WTC11 (cell line): Measurements from ENCODE around the gene RBMS2. TPM values are rescaled to one million over a fixed set of nuclear protein-coding genes. Genes with fewer than 3 reads are reported as not detected.

Experiments used
- ATAC-seq: fragments of 200-7000 bp; cut with Tn5 transposase; 2 replicates; pipeline ENCODE4 v1.10.0; 2021; ENCODE audit warnings: mild to moderate bottlenecking, moderate library complexity
- Bru-seq: library from RNA; stranded (reverse); fragments of 400-500 nt; gene quantifications from one replicate; lab custom pipeline; 2021; lab: Mats Ljungman, UMichigan
- CTCF ChIA-PET: fragments of 300-600 bp; sonication (Branson Sonifier 250); formaldehyde crosslinking; loops from one replicate; lab custom pipeline; 2021; ENCODE audit warnings: antibody characterized with exemption; lab: Charles Lee
- POLR2A ChIA-PET: fragments of 350-600 bp; sonication (Branson Sonifier 250); formaldehyde crosslinking; loops from one replicate; lab custom pipeline; 2021; ENCODE audit warnings: antibody characterized with exemption; lab: Charles Lee
- DNase-seq: peaks from one replicate; pipeline ENCODE4 v3.0.0; 2021; ENCODE audit warnings: low spot score
- H3K27ac Mint-ChIP-seq: 2 replicates; pipeline ENCODE4 v1.8.0; 2021; ENCODE audit warnings: mixed read lengths
- H3K27me3 Mint-ChIP-seq: 2 replicates; pipeline ENCODE4 v1.8.0; 2021; ENCODE audit warnings: low read depth, mild to moderate bottlenecking, moderate library complexity, mixed read lengths
- H3K36me3 Mint-ChIP-seq: 2 replicates; pipeline ENCODE4 v1.8.0; 2021; ENCODE audit warnings: mixed read lengths
- H3K4me1 Mint-ChIP-seq: 2 replicates; pipeline ENCODE4 v1.8.0; 2022; ENCODE audit warnings: mixed read lengths
- H3K4me3 Mint-ChIP-seq: 2 replicates; pipeline ENCODE4 v1.8.0; 2021; ENCODE audit warnings: mild to moderate bottlenecking, moderate library complexity, mixed read lengths
- H3K9me3 Mint-ChIP-seq: 2 replicates; pipeline ENCODE4 v1.8.0; 2021; ENCODE audit warnings: mixed read lengths
- ATF1 ChIP-seq: sonication (generic); formaldehyde crosslinking; IDR thresholded peaks from 2 replicates; pipeline ENCODE4 v1.8.1; 2023; ENCODE audit warnings: mild to moderate bottlenecking, moderate library complexity, missing genetic modification reagents
- CREB1 ChIP-seq: sonication (generic); formaldehyde crosslinking; IDR thresholded peaks from 2 replicates; pipeline ENCODE4 v1.8.0; 2023; ENCODE audit warnings: mild to moderate bottlenecking, missing genetic modification reagents
- ELF4 ChIP-seq: sonication (generic); formaldehyde crosslinking; IDR thresholded peaks from 2 replicates; pipeline ENCODE4 v1.8.1; 2022; ENCODE audit warnings: low read depth, mild to moderate bottlenecking, moderate library complexity, missing genetic modification reagents
- ESRRA ChIP-seq: sonication (generic); formaldehyde crosslinking; IDR thresholded peaks from 2 replicates; pipeline ENCODE4 v1.8.1; 2022; ENCODE audit warnings: mild to moderate bottlenecking, missing genetic modification reagents, borderline replicate concordance
- FOXK1 ChIP-seq: sonication (generic); formaldehyde crosslinking; IDR thresholded peaks from 2 replicates; pipeline ENCODE4 v1.8.0; 2022; ENCODE audit warnings: mild to moderate bottlenecking, moderate library complexity, missing genetic modification reagents
- FOXP1 ChIP-seq: sonication (generic); formaldehyde crosslinking; IDR thresholded peaks from 2 replicates; pipeline ENCODE4 v1.8.0; 2022; ENCODE audit warnings: missing genetic modification reagents, mild to moderate bottlenecking, moderate library complexity, borderline replicate concordance
- GRHL2 ChIP-seq: fragments of 250-450 bp; sonication (Bioruptor Pico); IDR thresholded peaks from 2 replicates; pipeline ENCODE4 v1.8.0; 2022; ENCODE audit warnings: mild to moderate bottlenecking, moderate library complexity; ENCODE audit not compliant: insufficient replicate concordance, severe bottlenecking
- NFATC4 ChIP-seq: fragments of 250-450 bp; sonication (Bioruptor Pico); IDR thresholded peaks from 2 replicates; pipeline ENCODE4 v1.9.0; 2021; ENCODE audit warnings: mild to moderate bottlenecking
- SOX15 ChIP-seq: fragments of 250-450 bp; sonication (Bioruptor Pico); IDR thresholded peaks from 2 replicates; pipeline ENCODE4 v1.9.0; 2021; ENCODE audit warnings: mild to moderate bottlenecking
- TEAD4 ChIP-seq: sonication (generic); formaldehyde crosslinking; IDR thresholded peaks from 2 replicates; pipeline ENCODE4 v1.8.0; 2022; ENCODE audit warnings: mild to moderate bottlenecking, missing genetic modification reagents
- ZNF219 ChIP-seq: sonication (generic); formaldehyde crosslinking; IDR thresholded peaks from 2 replicates; pipeline ENCODE4 v1.8.0; 2023; ENCODE audit warnings: missing genetic modification reagents, mild to moderate bottlenecking, borderline replicate concordance
- ZNF232 ChIP-seq: sonication (generic); formaldehyde crosslinking; IDR thresholded peaks from 2 replicates; pipeline ENCODE4 v1.8.0; 2022; ENCODE audit warnings: mild to moderate bottlenecking, missing genetic modification reagents
- ZNF263 ChIP-seq: sonication (generic); formaldehyde crosslinking; IDR thresholded peaks from 2 replicates; pipeline ENCODE4 v1.8.1; 2022; ENCODE audit warnings: low read depth, mild to moderate bottlenecking, moderate library complexity, missing genetic modification reagents
- long read RNA-seq, 3 experiments: library from RNA in 1 of 3; library from capped mRNA in 1 of 3; library from polyadenylated mRNA in 1 of 3; unstranded in 2 of 3; stranded (forward) in 1 of 3; transcript quantifications; one replicate each; pipeline ENCODE4 v2.0.0, GENCODE V29; 2021
- total RNA-seq: library from RNA; stranded (reverse); gene quantifications from 3 replicates; pipeline ENCODE4 v1.2.3, GENCODE V29; 2021
- TF ChIP-seq, protein P1 (sequence below): sonication (generic); formaldehyde crosslinking; IDR thresholded peaks from 2 replicates; pipeline ENCODE4 v1.8.1; 2023; ENCODE audit warnings: mild to moderate bottlenecking, missing genetic modification reagents, moderate library complexity
- TF ChIP-seq, protein P2 (sequence below): fragments of 250-450 bp; sonication (Bioruptor Pico); IDR thresholded peaks from 2 replicates; pipeline ENCODE4 v1.9.0; 2021; ENCODE audit warnings: mild to moderate bottlenecking, borderline replicate concordance
- TF ChIP-seq, protein P3 (sequence below): sonication (generic); formaldehyde crosslinking; IDR thresholded peaks from 2 replicates; pipeline ENCODE4 v1.8.0; 2023; ENCODE audit warnings: missing genetic modification reagents
- TF ChIP-seq, protein P4 (sequence below): sonication (generic); formaldehyde crosslinking; IDR thresholded peaks from 2 replicates; pipeline ENCODE4 v1.8.1; 2023; ENCODE audit warnings: mild to moderate bottlenecking, missing genetic modification reagents, moderate library complexity
- TF ChIP-seq, protein P5 (sequence below): fragments of 250-450 bp; sonication (Bioruptor Pico); IDR thresholded peaks from 2 replicates; pipeline ENCODE4 v1.8.0; 2021; ENCODE audit warnings: mild to moderate bottlenecking
- TF ChIP-seq, protein P6 (sequence below): fragments of 250-450 bp; sonication (Bioruptor Pico); IDR thresholded peaks from 2 replicates; pipeline ENCODE4 v1.9.0; 2021; ENCODE audit warnings: mild to moderate bottlenecking
- TF ChIP-seq, protein P7 (sequence below): sonication (generic); formaldehyde crosslinking; IDR thresholded peaks from 2 replicates; pipeline ENCODE4 v1.8.1; 2022; ENCODE audit warnings: low read depth, mild to moderate bottlenecking, moderate library complexity, missing genetic modification reagents, borderline replicate concordance

RBMS2 gene, protein sequence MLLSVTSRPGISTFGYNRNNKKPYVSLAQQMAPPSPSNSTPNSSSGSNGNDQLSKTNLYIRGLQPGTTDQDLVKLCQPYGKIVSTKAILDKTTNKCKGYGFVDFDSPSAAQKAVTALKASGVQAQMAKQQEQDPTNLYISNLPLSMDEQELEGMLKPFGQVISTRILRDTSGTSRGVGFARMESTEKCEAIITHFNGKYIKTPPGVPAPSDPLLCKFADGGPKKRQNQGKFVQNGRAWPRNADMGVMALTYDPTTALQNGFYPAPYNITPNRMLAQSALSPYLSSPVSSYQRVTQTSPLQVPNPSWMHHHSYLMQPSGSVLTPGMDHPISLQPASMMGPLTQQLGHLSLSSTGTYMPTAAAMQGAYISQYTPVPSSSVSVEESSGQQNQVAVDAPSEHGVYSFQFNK
- total RNA-seq (11.8 to 16.7 TPM (median 16.1 TPM) in 3 replicates), Bru-seq, nascent RNA (percentile 56 among the genes with signal in this experiment)
- long read RNA-seq, experiment 1, full-length matches to known transcripts = 3 of 23 reads
- long read RNA-seq, experiment 1, partial matches to known transcripts = 2 of 23 reads
- long read RNA-seq, experiment 1, other reads (novel, unspliced or antisense) = 18 of 23 reads
- long read RNA-seq, experiment 2, full-length matches to known transcripts = 2 of 19 reads
- long read RNA-seq, experiment 2, partial matches to known transcripts = 5 of 19 reads
- long read RNA-seq, experiment 2, other reads (novel, unspliced or antisense) = 12 of 19 reads
- long read RNA-seq, experiment 3, full-length matches to known transcripts = 4 of 6 reads
- long read RNA-seq, experiment 3, partial matches to known transcripts = 0 of 6 reads
- long read RNA-seq, experiment 3, other reads (novel, unspliced or antisense) = 2 of 6 reads

DNA sequence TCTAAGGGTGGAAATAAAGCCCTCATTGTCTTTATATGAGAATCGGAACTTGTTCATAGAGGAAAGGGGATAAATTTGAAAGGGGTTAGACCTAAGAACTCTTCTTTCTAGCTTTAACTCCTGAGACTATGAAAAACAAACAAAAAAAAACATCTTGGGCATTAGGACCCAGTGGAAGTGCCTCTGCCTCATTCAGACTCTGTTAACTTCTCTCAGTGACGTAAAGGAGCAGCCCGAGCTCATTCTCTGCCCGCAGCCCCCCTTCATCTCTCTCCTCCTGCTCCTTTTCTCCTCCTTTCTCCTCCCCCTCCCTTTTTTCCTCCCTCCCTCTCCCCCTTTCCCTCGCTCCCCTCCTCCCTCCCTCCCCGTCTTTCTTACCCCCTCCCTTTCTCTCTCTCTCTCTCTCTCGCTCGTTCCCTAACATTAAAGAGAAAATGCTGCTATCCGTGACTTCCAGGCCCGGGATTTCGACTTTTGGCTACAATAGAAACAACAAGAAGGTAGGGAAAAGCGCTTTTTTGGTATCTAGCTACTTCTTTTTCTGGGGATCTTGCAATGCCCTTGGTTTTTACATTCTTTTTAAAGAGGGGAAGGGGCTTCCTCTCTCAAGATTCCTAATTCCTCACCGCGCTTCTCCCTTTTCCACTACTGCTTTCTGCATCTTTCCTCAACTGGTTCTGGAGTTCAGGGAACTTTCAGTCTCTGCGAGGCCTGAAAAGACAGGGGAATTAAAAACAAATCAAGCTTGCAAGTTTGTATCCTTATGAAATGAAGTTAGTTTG is at the start of gene RBMS2:
TSS of gene RBMS2 (plus strand) at position 231 of the 782 bp plus-strand sequence. CDS start at position 435, 204 bp downstream.
- peak; percentile 95 for ATAC-seq
- H3K4me1 Mint-ChIP-seq = peaks cover 37% of the 10 kb centered on the region
- POLR2A ChIA-PET = interaction anchor here (0.5 to 2.3 kb wide), 11 partner anchors 16 to 1121 kb away, joined by 3 to 8 read pairs (median 4); partner anchors contain the start of gene RNF41
- H3K27ac Mint-ChIP-seq = peak within 1 kb of the TSS; percentile 88
- TF ChIP-seq ZNF232 (no peak), ELF4 (CRISPR knock-in tag) (no peak), CREB1 (CRISPR knock-in tag) (no peak), ESRRA (CRISPR knock-in tag) (no peak), FOXP1 (CRISPR knock-in tag) (no peak), FOXK1 (CRISPR knock-in tag) (no peak), SOX15 (CRISPR knock-in tag) (no peak), TEAD4 (no peak), ZNF263 (CRISPR knock-in tag) (no peak), ATF1 (CRISPR knock-in tag) (no peak), ZNF219 (CRISPR knock-in tag) (no peak)
- TF ChIP-seq, protein P1, sequence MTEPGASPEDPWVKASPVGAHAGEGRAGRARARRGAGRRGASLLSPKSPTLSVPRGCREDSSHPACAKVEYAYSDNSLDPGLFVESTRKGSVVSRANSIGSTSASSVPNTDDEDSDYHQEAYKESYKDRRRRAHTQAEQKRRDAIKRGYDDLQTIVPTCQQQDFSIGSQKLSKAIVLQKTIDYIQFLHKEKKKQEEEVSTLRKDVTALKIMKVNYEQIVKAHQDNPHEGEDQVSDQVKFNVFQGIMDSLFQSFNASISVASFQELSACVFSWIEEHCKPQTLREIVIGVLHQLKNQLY (CRISPR knock-in tag) = no peak
- TF ChIP-seq, protein P2, sequence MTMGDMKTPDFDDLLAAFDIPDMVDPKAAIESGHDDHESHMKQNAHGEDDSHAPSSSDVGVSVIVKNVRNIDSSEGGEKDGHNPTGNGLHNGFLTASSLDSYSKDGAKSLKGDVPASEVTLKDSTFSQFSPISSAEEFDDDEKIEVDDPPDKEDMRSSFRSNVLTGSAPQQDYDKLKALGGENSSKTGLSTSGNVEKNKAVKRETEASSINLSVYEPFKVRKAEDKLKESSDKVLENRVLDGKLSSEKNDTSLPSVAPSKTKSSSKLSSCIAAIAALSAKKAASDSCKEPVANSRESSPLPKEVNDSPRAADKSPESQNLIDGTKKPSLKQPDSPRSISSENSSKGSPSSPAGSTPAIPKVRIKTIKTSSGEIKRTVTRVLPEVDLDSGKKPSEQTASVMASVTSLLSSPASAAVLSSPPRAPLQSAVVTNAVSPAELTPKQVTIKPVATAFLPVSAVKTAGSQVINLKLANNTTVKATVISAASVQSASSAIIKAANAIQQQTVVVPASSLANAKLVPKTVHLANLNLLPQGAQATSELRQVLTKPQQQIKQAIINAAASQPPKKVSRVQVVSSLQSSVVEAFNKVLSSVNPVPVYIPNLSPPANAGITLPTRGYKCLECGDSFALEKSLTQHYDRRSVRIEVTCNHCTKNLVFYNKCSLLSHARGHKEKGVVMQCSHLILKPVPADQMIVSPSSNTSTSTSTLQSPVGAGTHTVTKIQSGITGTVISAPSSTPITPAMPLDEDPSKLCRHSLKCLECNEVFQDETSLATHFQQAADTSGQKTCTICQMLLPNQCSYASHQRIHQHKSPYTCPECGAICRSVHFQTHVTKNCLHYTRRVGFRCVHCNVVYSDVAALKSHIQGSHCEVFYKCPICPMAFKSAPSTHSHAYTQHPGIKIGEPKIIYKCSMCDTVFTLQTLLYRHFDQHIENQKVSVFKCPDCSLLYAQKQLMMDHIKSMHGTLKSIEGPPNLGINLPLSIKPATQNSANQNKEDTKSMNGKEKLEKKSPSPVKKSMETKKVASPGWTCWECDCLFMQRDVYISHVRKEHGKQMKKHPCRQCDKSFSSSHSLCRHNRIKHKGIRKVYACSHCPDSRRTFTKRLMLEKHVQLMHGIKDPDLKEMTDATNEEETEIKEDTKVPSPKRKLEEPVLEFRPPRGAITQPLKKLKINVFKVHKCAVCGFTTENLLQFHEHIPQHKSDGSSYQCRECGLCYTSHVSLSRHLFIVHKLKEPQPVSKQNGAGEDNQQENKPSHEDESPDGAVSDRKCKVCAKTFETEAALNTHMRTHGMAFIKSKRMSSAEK = no peak
- DNase-seq = peak; percentile 79
- no peaks in the 10 kb centered on the region for H3K36me3 Mint-ChIP-seq
- CTCF ChIA-PET = interaction anchor here (0.6 to 1.7 kb wide), 17 partner anchors 8 to 174 kb away, joined by 3 to 18 read pairs (median 4); partner anchors contain the start of gene GLS2
- H3K27me3 Mint-ChIP-seq = no peaks in the 10 kb centered on the region
- no peaks in the 10 kb centered on the region for H3K9me3 Mint-ChIP-seq
- H3K4me3 Mint-ChIP-seq = peak within 1 kb of the TSS; percentile 87

DNA sequence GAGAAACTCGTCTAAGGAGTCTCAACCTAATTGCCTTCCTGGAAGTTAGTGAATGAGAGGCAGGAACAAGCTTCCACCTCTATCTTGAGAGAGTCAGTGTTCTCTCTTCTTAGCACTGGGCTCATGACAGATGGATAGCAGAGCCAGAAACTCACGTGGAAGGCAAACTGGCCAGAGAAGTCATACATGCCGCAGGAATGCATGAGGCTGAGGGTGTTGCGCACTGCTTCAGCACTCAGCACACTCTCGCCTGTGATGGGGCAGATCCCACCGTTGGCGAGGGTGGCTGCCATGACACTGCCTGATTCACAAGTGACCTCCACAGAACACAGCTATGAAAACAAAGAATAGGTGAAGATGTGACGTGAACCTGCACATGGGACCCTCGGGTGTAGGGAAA is 47.2 kb upstream of the RBMS2 start:
- Mint-ChIP-seq H3K27ac (no peak overlapping the region; the same call in 1 of the 2 replicates), H3K9me3 (no peaks in the 10 kb centered on the region), H3K27me3 (no peaks in the 10 kb centered on the region), H3K4me3 (no peak overlapping the region), H3K4me1 (peaks cover 4% of the 10 kb centered on the region; the same call in 1 of the 2 replicates), H3K36me3 (peaks cover 13% of the 10 kb centered on the region)
- DNase-seq (no peak), ATAC-seq (no peak)
- ChIA-PET POLR2A (interaction anchor here (0.6 kb wide), 1 partner anchor 241 kb away, joined by 5 read pairs; no protein-coding TSS in a partner anchor), CTCF (no interaction called here)
- no peak for TF ChIP-seq GRHL2 (CRISPR knock-in tag)
- TF ChIP-seq, protein P3, sequence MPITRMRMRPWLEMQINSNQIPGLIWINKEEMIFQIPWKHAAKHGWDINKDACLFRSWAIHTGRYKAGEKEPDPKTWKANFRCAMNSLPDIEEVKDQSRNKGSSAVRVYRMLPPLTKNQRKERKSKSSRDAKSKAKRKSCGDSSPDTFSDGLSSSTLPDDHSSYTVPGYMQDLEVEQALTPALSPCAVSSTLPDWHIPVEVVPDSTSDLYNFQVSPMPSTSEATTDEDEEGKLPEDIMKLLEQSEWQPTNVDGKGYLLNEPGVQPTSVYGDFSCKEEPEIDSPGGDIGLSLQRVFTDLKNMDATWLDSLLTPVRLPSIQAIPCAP (CRISPR knock-in tag) = no peak
- TF ChIP-seq NFATC4 (CRISPR knock-in tag) = no peak
- TF ChIP-seq, protein P4, sequence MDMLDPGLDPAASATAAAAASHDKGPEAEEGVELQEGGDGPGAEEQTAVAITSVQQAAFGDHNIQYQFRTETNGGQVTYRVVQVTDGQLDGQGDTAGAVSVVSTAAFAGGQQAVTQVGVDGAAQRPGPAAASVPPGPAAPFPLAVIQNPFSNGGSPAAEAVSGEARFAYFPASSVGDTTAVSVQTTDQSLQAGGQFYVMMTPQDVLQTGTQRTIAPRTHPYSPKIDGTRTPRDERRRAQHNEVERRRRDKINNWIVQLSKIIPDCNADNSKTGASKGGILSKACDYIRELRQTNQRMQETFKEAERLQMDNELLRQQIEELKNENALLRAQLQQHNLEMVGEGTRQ (CRISPR knock-in tag) = no peak
- TF ChIP-seq FOXK1 (CRISPR knock-in tag) = no peak
- TF ChIP-seq, protein P5, sequence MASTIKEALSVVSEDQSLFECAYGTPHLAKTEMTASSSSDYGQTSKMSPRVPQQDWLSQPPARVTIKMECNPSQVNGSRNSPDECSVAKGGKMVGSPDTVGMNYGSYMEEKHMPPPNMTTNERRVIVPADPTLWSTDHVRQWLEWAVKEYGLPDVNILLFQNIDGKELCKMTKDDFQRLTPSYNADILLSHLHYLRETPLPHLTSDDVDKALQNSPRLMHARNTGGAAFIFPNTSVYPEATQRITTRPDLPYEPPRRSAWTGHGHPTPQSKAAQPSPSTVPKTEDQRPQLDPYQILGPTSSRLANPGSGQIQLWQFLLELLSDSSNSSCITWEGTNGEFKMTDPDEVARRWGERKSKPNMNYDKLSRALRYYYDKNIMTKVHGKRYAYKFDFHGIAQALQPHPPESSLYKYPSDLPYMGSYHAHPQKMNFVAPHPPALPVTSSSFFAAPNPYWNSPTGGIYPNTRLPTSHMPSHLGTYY = no peak
- TF ChIP-seq, protein P6, sequence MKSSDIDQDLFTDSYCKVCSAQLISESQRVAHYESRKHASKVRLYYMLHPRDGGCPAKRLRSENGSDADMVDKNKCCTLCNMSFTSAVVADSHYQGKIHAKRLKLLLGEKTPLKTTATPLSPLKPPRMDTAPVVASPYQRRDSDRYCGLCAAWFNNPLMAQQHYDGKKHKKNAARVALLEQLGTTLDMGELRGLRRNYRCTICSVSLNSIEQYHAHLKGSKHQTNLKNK (CRISPR knock-in tag) = no peak
- TF ChIP-seq, protein P7, sequence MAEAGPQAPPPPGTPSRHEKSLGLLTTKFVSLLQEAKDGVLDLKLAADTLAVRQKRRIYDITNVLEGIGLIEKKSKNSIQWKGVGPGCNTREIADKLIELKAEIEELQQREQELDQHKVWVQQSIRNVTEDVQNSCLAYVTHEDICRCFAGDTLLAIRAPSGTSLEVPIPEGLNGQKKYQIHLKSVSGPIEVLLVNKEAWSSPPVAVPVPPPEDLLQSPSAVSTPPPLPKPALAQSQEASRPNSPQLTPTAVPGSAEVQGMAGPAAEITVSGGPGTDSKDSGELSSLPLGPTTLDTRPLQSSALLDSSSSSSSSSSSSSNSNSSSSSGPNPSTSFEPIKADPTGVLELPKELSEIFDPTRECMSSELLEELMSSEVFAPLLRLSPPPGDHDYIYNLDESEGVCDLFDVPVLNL = no peak
